Fibroblast of gingiva (primary cell): ENCODE data around the gene SHC1.

Experiments
- DNase-seq: peaks from one replicate; pipeline ENCODE4 v3.0.0-alpha.2; 2011; ENCODE audit warnings: low read depth

Gene SHC1

DNA sequence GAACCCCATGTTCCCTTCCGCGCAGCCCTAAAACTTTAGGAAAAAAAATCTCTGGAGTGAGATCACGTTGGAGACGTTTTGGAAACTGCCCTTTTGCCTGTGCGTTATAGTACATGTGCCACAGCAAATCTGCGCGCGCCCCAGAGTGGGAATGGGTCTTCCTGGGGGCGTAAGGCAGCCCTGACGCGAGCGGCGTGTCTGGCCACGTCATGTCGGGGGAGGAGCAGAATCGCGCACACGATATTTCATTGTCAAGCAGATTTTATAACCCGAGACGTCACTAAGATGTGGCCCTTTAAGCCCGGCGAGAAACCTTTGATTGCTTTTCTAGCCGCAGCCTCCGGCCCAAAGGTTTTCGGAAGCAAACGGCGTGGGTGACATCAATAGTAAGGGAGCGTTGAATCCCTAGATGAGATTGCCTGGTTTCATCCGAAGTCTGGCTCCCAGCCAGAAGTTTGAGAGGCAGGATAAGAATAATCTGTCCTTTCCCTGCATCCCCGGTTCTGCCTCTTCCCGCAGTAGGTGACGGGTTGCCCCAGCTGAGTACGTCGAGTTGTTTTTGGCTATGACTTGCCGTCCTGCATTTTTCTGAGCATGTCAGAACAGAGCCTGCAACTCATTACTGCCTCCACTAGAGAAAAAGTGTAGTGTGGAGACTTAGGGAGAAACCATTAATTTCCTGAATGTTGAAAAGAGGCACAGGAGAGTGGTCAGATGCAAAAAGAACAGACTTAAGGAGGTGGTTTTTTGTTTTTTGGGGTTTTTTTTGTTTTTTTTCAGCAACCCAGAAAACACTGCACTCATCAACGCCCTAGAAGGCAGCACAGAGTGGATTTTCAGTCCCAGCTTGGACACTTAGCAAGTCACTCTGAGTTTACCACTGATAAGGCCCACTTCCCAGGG, 33.2 kb downstream of the SHC1 start:
- DNase-seq: peak; percentile 96

DNA sequence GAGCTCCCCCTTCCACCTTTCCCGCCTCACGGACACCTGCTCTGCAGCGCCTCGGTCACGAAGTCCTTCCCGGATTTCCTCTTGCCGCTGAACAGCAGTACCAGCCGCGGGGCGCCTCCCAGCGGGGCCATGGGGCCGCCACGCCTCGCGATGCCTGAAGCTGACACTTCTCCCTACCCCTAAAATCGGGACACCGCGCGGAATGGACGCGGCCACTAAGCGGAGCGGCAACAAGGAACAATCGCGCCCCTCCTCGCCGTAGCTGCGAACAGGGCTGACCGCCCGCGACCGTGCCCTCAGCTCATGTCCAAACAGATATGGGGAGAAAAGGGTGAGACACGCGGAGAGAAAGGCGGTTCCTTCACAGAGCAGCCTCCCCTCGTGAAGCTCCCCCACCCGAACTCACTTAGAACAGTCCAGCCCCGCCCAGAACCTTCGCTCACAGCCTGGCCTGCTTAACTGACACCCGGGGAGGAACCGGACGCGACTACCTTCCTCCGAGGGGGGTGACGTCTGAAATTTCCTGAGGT, 33.9 kb downstream of the SHC1 start, which contains the start of gene PMVK:
TSS of gene PMVK (minus strand) at position 165 of the 530 bp plus-strand sequence. CDS start at position 131, 34 bp downstream.
- peak; percentile 96 for DNase-seq

DNA sequence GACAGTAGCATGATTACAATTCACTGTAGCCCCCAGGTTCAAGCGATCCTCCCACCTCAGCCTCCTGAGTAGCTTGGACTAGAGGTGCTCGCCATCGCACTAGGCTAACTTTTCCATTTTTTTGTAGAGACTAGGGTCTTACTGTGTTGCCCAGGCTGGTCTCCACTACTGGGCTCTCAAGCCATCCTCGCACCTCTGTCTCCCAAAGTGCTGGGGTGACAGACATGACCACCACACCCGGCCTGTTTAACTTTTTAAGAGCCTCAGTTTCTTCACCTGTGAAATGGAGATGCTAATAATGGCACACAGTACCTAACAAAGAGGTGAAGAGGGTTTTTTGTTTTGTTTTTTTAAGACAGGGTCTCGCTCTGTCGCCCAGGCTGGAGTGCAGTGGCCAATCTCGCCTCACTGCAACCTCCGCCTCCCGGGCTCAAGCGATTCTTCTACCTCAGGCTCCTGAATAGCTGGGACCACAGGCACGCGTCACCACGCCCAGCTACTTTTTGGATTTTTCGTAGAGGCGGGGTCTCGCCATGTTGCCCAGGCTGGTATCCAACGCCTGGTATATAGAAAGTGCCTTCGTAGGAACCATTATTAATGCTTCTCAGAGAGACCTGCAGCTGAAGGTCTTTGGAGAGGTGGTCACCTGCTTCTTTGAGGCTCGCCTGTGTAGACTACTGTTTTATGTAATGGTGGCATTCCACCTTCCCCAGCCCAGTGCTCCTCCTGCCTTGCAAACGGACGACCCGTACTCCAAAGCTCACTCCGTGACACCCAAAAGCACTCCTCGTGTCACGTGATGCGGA, 34.6 kb downstream of the SHC1 start:
- DNase-seq: no peak

DNA sequence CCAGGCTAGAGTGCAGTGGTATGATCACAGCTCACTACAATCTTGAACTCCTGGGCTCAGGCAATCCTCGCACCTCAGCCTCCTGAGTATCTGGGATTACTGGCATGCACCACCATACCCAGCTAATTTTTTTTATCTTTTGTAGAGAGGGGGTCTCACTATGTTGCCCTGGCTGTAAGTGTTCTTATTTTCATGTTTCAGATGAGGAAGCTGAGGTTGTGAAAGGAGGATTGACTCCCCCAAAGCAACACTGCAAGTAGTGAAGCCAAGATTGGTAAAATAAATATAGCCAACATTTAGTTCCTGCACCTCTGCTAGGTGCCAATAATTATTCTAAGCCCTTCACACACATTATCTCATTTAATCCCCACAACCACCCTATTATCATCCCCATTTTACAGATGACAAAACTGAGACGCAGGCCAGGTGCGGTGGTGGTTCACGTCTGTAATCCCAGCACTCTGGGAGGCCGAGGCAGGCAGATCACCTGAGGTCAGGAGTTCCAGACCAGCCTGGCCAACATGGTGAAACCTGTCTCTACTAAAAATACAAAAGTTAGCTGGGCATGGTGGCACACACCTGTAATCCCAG, 36.1 kb downstream of the SHC1 start:
- no peak for DNase-seq

DNA sequence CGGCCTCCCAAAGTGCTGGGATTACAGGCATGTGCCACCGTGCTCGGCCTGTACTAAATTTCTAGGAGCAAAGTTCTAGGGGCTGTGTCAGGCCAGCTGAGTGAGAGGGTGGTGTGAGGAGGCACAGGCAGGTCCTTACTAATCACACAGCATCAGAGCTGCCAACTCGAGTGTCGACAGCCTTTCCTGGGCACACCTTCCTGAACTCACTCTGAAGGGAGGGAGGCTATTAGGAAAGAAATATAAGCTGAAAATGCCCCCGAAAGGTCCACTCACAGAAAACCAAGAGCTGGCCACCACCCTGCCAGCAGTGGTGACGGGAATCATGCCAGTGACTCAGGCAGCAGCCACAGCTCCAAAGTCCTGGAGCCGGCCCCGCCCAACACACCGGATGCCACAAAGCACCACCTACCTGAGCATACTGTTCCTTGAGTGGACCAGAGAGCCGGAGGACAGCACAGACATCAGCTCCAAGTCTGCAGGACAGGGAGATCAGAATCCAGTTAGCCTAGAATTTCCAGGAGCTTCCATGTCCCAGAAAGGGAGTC, 38.5 kb downstream of the SHC1 start:
- no peak for DNase-seq

DNA sequence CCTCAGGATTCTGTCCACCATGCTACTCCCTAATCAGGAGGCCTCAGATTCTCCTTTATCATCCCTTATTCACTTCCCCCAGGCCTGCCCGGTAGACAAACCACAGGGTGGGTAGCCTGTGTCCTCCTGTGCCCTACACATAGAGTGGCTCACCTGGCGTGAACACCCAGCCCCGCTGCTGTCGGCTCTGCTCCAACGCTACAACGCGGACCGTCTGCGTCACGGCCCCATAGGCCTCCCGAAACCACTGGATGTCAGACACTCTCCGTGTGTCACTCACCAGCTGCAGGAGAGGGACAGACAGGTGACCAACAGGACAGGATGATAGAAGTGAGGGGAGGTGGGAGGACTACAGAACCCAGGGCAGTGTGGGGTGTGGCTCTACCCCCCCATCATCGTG, 44.3 kb downstream of the SHC1 start:
- DNase-seq: no peak

DNA sequence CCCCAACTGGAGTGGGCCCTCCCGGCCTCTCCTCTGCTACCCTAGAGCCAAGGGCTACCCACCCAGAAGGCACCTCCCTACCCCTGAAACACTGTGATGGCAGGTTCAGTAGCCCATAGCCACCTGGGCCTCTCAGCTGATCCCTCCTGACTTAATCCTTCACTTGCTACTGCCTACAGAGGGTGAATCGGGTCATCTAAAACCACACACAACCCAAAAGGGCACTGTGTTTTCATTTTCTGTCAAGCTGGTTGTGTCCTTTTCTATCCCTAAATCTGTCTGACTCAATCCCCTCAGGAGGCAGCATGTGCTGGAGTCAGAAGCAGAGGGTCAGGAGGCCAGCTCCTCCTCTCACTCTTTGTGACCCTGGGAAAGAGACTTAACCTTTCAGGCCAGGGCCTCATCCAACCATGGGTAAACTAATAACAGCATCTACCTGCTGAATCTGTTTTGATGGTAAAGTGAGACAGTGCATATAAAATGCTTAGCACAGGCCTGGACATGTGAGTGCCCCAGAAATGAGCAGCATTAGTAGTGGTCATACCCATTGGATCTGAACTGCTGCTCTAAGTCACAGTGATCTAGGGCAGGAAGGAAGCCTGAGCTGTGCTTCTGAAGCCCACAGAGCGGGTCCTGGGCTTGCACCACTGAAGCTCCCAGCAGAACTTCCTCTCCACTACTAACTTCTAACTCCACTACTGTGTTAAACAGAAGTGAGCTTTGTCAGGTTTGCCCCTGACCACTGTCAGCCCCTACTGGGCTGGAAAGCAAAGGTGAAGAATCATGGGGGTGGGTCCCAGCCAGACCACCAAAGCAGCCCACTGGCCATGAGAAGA, 45.0 kb downstream of the SHC1 start:
- no peak for DNase-seq

DNA sequence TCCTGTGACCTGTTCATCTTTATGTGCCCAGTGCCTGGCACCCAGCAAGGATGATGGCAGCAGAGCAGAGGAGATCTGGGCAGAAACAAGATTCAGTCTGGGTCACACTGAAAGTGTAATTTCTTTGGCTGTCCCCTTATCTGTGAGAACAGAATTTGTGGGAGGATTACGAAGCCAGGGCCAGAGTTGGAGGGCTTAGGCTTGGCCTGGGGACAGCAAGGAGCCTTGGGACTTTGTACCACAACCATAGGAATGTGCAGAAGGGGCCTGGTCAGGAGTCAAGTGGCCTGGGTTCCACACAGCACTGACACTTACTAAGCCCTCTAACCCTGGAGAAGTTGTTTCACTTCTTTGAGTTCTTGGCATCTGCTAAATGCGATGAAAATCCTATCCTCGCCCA, 46.9 kb downstream of the SHC1 start:
- DNase-seq: no peak

DNA sequence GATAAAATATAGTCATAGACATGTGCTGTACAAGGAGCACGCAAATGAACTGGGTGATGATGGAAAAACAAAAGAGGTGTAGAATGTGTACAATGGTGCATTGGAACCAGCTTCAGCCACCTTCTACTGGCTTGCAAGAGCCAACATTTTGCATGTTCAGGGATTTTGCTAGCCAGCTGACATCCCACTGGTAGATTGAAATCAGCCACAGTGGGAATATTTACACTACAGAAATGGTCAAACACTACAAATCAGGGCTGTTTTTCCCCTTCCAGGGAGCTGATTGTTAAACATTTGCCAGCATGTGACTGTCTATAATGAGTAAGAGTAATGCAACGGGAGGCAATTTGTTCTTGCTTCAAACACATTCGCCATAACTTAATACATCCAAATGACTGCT, 57.3 kb downstream of the SHC1 start:
- no peak for DNase-seq

DNA sequence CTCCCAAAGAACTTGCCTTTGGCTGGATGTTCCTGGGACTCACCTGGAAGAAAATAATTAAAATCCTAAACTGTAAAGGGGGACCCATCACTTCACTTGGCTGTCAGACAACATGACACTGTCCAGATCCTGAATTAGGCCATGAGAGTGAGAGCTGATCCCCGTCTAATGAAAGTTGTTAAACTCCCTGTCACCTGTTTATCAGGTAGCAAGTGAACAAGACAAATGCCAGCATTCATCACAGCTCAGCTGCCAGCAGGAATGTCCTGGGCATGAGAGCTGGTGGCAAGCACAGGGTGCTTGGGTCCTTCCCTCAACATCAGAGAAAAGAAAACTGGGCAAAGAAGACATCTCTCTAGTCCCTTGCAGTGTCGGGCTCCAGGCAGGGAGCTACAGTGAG, 57.8 kb downstream of the SHC1 start:
- DNase-seq: no peak
